ENCODE results near the gene EVX2. TPM values are rescaled to one million over a fixed set of nuclear protein-coding genes. Genes with fewer than 3 reads are reported as not detected.

The EVX2 gene
- total and polyA plus RNA-seq, 9 of the 15 experiments (the other 6 are each of a cell fraction or from before 2014, with no cell fraction given): not detected

- Histone ChIP-seq H3K79me2 (ENCODE audit: control insufficient read depth, insufficient read depth, low read length) (no peaks in the 10 kb centered on the region), H3K36me3 (ENCODE audit: control insufficient read depth, insufficient read depth, low read length) (no peaks in the 10 kb centered on the region), H2AFZ (ENCODE audit: low read depth, low read length) (no peak overlapping the region), H3K4me1 (replicated peaks in 1 of 2; ENCODE audit: control insufficient read depth in 2 of 2, insufficient read depth in 2 of 2, low read length in 2 of 2) (peaks cover 0 to 29% of the 10 kb centered on the region in 2 experiments; a peak in 2 of 5 replicates), H3K9ac (ENCODE audit: insufficient read depth in 1 of 2, low read depth in 2 of 2, low read length in 2 of 2) (no peak overlapping the region), H4K20me1 (replicated peaks; ENCODE audit: control insufficient read depth, insufficient read depth, low read length) (0 out of 2 replicates have a peak, but pooled peaks cover 8% of the 10 kb centered on the region), H3K9me3 (replicated peaks; ENCODE audit: control insufficient read depth, insufficient read depth, low read depth, low read length) (no peaks in the 10 kb centered on the region), H3K4me2 (ENCODE audit: insufficient read depth, low read length) (no peak overlapping the region), H3K4me3 (no peak overlapping the region), H3K27me3 (ENCODE audit: control insufficient read depth in 2 of 2, insufficient read depth in 2 of 2, low read length in 2 of 2) (peaks cover 59 to 69% of the 10 kb centered on the region in 2 experiments), H3K9me1 (ENCODE audit: control insufficient read depth, insufficient read depth, low read length) (no peaks in the 10 kb centered on the region), H3K27ac (ENCODE audit: extremely low read depth, low read depth, low read length) (no peak overlapping the region)
- in situ Hi-C loops (cut with MboI) (loop anchor here (5.0 to 25.0 kb wide), 4 partner anchors 510 to 1635 kb away; no protein-coding TSS in a partner anchor), intact Hi-C loops (cut with micrococcal nuclease) (loop anchor here (1.0 to 5.0 kb wide), 5 partner anchors 328 to 1019 kb away; no protein-coding TSS in a partner anchor)
- no peak for DNase-seq (ENCODE audit: extremely low read depth in 1 of 4, low spot score in 3 of 4)
- no peak for ATAC-seq
- 36% methylated on average over 3 of the region's 4 CpGs for WGBS (ENCODE audit: insufficient coverage, low coverage, missing lambda C conversion rate)
- ChIA-PET POLR2A (no interaction called here), CTCF (ENCODE audit: low intra/inter-chr PET ratio) (interaction anchor here (1.0 to 2.5 kb wide), 7 partner anchors 8 to 1034 kb away, joined by 3 to 31 read pairs (median 12); no protein-coding TSS in a partner anchor)
- no peak for FAIRE-seq
- no TSS peak for BruUV-seq (replicated peaks)
- TF ChIP-seq CBX2 (IDR thresholded peaks at IDR 0.05; ENCODE audit: insufficient read depth, low read length, poor library complexity, severe bottlenecking) (peak; percentile 41), ZNF668 (CRISPR knock-in tag; IDR thresholded peaks at IDR 0.05) (no peak), CBX8 (IDR thresholded peaks at IDR 0.05; ENCODE audit: borderline replicate concordance, extremely low read depth, low read depth, low read length, poor library complexity, severe bottlenecking) (peak; percentile 45)
Observed at GRCh38 chr2:176127774-176128072, 44.0 kb upstream of the EVX2 start.
